ENCODE measurements around the gene OSBPL2. TPM values are rescaled to one million over a fixed set of nuclear protein-coding genes. Genes with fewer than 3 reads are reported as not detected.

OSBPL2 gene
- total RNA-seq, 2 experiments from 2014 or later = 23.6 to 24.7 TPM

DNA sequence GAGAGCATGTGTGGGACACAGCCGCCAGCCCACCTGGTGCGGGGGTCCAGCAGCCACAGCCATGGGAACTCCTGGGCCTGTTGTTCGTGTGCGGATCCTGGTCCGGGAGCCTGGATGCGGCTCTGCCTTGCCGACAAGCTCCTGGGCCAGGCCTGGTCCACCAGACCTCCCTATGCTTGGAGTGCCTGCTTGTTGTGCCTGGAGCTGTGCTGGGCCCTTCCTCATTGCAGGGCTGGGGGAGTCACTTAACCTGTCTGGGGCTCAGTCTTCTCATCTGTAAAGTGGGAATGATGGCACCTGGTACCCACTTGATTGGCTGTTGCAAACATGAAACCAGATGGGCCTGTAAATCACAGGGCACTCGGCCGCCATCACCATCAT is 2.6 kb upstream of the OSBPL2 start:
- Mint-ChIP-seq H3K36me3 (ENCODE audit: low read depth) (no peaks in the 10 kb centered on the region), H3K27me3 (ENCODE audit: low read depth) (peaks cover 2% of the 10 kb centered on the region), H3K4me1 (ENCODE audit: low read depth) (peaks cover 20% of the 10 kb centered on the region), H3K9me3 (no peaks in the 10 kb centered on the region), H3K4me3 (no peak overlapping the region), H3K27ac (no peak overlapping the region)
- DNase-seq = no peak
- CTCF ChIA-PET = interaction anchor here (1.0 kb wide), 1 partner anchor 147 kb away, joined by 3 read pairs; no protein-coding TSS in a partner anchor
- intact Hi-C loops (cut with micrococcal nuclease) = loop anchor here (5.0 kb wide), 1 partner anchor 542 kb away; no protein-coding TSS in a partner anchor

DNA sequence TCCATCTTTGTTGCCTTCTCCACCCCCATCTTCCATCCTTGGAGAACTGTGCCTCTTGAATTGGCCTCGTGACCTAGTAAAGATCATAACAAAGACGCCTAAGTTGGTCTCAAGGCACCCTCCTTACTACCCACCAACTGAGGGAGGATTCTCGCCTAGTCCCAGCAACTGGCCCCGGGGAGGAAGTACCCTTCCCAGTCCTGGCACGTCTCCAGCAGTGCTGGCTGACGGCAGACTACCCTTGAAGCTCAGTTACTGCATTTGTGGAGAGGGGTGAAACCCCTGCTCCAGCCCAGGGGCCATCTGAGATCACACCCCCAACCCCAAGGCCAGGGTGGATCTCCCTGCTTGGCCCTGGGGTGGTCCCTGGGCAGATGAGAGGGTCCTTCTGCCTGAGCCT is 2.1 kb upstream of the OSBPL2 start:
- DNase-seq = no peak
- H3K27me3 Mint-ChIP-seq (ENCODE audit: low read depth) = peaks cover 2% of the 10 kb centered on the region
- H3K9me3 Mint-ChIP-seq = no peaks in the 10 kb centered on the region
- no peaks in the 10 kb centered on the region for H3K36me3 Mint-ChIP-seq (ENCODE audit: low read depth)
- CTCF ChIA-PET = interaction anchor here (1.0 kb wide), 1 partner anchor 146 kb away, joined by 3 read pairs; no protein-coding TSS in a partner anchor
- H3K27ac Mint-ChIP-seq = no peak overlapping the region
- no peak overlapping the region for H3K4me3 Mint-ChIP-seq
- H3K4me1 Mint-ChIP-seq (ENCODE audit: low read depth) = peaks cover 20% of the 10 kb centered on the region
- intact Hi-C loops (cut with micrococcal nuclease) = loop anchor here (5.0 kb wide), 1 partner anchor 541 kb away; no protein-coding TSS in a partner anchor

DNA sequence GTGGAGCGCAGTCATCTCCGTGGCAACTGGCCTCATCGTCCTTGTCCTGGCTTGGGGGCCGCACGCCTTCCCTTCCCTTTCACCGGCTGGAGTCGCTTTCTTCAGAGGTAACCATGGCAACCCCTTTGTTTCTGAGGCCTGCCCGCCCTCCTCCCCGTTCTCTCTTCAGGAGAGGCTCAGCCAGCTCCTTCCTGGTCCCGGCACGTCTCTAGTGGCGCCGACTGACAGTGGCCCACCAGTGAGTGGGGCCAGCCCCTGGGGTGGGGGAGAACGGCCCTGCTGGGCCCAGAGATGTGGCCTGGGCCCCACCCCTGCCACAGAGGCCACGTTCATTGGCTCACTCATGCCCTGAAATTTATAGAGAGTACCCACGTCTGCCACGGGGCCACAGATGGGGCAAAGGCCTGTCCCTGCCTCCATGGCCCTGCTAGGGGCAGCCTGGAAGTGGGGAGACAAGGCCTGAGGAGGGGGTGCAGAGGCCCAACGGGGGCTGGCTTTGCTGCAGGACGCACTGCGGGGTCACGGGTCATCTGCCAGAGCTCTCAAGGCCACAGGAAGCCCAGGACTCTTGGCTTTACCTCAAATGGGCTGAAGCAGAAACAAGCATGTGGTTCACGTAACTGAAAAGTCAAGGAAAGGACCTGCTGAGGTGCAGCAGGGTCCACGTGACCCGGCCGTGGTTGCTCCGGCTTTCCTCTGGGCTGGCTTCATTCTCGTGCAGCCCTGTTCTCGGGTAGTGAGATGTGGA is 1.4 kb upstream of the OSBPL2 start:
- peaks cover 26% of the 10 kb centered on the region for H3K4me1 Mint-ChIP-seq (ENCODE audit: low read depth)
- H3K27me3 Mint-ChIP-seq (ENCODE audit: low read depth) = peaks cover 2% of the 10 kb centered on the region
- no peaks in the 10 kb centered on the region for H3K9me3 Mint-ChIP-seq
- no peak for DNase-seq
- intact Hi-C loops (cut with micrococcal nuclease) = loop anchor here (5.0 kb wide), 1 partner anchor 540 kb away; no protein-coding TSS in a partner anchor
- CTCF ChIA-PET = interaction anchor here (1.0 kb wide), 1 partner anchor 146 kb away, joined by 3 read pairs; no protein-coding TSS in a partner anchor
- no peak overlapping the region for H3K4me3 Mint-ChIP-seq
- no peaks in the 10 kb centered on the region for H3K36me3 Mint-ChIP-seq (ENCODE audit: low read depth)
- H3K27ac Mint-ChIP-seq = no peak overlapping the region

DNA sequence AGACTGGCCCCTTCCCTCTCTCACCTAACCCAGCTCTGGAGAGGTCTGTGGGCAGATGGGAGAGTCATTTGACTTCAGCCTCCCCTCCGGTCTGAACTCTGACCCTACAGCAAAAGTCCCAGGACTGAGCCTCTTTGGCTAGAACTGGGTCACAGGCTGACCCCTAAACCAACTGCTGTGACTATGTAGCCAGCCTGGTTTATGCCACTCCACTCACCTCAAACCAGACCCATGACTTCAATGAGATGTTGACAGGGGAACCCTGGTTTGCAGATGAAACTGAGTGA is 864 bp upstream of the OSBPL2 start:
- Mint-ChIP-seq H3K27me3 (ENCODE audit: low read depth) (no peaks in the 10 kb centered on the region), H3K9me3 (no peaks in the 10 kb centered on the region), H3K4me1 (ENCODE audit: low read depth) (peaks cover 28% of the 10 kb centered on the region), H3K27ac (peak overlapping the region; percentile 79), H3K36me3 (ENCODE audit: low read depth) (no peaks in the 10 kb centered on the region), H3K4me3 (peak overlapping the region; percentile 74)
- no peak for DNase-seq
- intact Hi-C loops (cut with micrococcal nuclease) = loop anchor here (5.0 kb wide), 1 partner anchor 540 kb away; no protein-coding TSS in a partner anchor
- CTCF ChIA-PET = no interaction called here

DNA sequence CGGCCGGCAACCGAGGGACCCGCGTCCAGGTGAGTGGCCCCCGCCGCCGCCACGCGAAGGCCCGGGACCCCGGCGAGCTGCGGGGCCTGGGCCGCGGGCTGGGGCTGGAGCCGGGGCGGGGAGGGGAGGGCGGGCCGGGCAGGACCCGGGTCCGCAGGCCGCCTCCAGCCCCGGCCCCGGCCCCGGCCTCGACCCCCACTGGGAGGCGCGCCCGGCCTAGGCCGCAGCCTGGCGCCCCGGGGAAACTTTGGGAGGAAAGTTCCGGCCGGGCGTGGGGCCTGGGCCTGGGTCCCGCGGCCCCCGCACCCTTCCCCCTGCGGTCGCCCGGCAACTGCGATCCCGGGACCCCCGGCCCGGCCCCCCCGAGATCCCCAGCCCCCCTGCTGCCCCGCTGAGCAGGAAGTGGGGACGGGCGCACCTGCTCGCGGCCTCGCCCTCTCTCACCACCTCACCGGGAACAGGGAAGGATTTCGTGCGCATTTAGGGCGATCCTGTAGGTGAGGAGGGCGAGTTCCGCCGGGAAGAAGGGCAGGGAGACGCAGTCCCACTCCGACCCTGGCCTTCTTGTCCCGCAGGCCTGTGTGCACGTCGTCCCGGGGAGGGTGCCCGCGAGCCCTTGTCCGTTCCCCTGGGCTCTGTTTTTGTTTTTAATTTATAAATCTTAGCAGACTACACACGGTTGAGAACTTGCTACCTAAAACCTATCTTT is 402 bp downstream of the OSBPL2 start:
- Mint-ChIP-seq H3K4me3 (peak overlapping the region; percentile 78), H3K4me1 (ENCODE audit: low read depth) (peaks cover 28% of the 10 kb centered on the region), H3K9me3 (no peaks in the 10 kb centered on the region), H3K27ac (peak overlapping the region; percentile 56), H3K36me3 (ENCODE audit: low read depth) (no peaks in the 10 kb centered on the region), H3K27me3 (ENCODE audit: low read depth) (no peaks in the 10 kb centered on the region)
- CTCF ChIA-PET = no interaction called here
- DNase-seq = no peak
- intact Hi-C loops (cut with micrococcal nuclease) = loop anchor here (1.0 to 5.0 kb wide), 7 partner anchors 56 to 557 kb away; partner anchors contain the start of genes ADRM1, LSM14B, RPS21 and TAF4

DNA sequence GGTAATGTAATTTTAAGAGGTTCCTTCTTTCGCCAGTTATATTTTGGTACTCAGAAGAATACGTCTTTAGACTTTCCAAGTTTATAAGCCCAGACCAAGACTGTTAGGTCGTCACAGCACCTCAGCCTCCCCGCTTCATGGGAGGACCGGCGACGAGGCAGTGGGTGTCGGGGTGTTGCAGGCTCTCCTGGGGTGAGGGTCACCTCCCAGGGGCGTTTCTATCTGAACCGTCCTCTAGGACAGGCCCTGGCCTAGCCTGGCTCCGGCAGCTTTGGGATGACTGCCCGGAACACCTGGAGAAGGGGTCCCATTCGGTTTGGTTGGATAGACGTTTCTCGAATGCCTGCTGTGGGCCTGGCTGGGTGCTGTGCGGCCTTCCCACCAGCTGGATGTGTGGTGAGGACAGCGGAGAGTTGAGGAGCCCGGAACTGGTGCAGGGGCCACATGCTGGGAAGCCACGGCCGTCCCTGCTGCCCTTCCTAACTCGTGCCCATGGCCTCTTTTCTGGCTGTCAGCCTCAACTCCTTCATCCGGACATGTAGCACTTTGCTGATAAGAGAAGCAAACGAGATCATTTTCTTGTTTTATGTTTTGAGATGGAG is 1.1 kb downstream of the OSBPL2 start:
- Mint-ChIP-seq H3K9me3 (no peaks in the 10 kb centered on the region), H3K27ac (peak overlapping the region; percentile 56), H3K36me3 (ENCODE audit: low read depth) (no peaks in the 10 kb centered on the region), H3K4me3 (peak overlapping the region; percentile 78), H3K27me3 (ENCODE audit: low read depth) (no peaks in the 10 kb centered on the region), H3K4me1 (ENCODE audit: low read depth) (peaks cover 32% of the 10 kb centered on the region)
- CTCF ChIA-PET = no interaction called here
- intact Hi-C loops (cut with micrococcal nuclease) = loop anchor here (5.0 kb wide), 1 partner anchor 538 kb away; no protein-coding TSS in a partner anchor
- DNase-seq = no peak

DNA sequence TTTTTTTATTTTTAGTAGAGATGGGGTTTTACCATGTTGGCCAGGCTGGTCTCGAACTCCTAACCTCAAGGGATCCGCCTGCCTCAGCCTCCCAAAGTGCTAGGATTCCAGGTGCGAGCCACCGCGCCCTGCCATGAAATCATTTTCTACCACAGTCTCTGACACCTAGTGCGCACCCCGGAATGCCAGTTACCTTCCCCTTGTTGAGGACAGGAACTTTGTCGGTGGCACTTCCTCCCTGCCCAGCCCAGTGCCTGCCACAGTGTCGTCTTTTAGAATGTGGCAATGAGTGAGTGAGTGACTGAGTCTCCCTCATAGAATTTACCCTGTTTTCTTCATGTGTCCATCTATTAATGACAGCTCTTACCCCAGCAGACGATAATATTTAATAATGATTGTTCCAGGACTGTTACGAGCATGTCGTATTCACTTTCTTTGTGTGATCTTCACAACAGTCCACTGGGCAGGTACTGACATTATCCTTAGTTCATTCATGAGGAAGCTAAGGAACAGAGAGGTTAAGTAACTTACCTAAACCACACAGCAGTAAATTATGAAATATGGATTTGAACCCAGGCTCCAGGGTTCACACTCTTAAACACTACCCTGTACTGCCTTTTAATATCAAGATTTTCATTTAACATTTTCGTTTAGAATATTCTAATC is 1.8 kb downstream of the OSBPL2 start:
- peak overlapping the region; percentile 56 for H3K4me3 Mint-ChIP-seq
- H3K9me3 Mint-ChIP-seq = no peaks in the 10 kb centered on the region
- DNase-seq = no peak
- intact Hi-C loops (cut with micrococcal nuclease) = no loop called here
- no peak overlapping the region for H3K27ac Mint-ChIP-seq
- CTCF ChIA-PET = interaction anchor here (0.6 kb wide), 1 partner anchor 143 kb away, joined by 3 read pairs; no protein-coding TSS in a partner anchor
- no peaks in the 10 kb centered on the region for H3K36me3 Mint-ChIP-seq (ENCODE audit: low read depth)
- peaks cover 37% of the 10 kb centered on the region for H3K4me1 Mint-ChIP-seq (ENCODE audit: low read depth)
- H3K27me3 Mint-ChIP-seq (ENCODE audit: low read depth) = no peaks in the 10 kb centered on the region

DNA sequence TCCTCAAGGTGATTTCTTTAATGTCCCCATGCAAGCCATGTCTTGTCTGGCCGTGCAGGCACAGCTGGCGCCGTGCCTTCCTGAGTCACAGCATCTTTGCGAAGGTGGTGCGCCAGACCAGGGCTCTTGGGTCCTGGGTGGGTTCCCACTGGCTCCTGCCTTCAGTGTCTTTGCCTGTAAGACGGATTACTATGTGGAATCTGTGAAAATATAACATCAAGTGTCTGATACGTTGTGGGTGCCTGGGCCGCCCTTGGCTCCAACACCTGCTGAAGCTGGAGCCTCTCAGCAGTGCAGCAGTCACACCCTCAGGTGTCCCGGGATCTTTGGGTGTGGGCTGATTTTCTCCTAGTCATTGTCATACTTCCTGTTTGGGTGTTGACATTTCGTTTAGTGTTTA is 3.2 kb downstream of the OSBPL2 start:
- no peaks in the 10 kb centered on the region for H3K36me3 Mint-ChIP-seq (ENCODE audit: low read depth)
- intact Hi-C loops (cut with micrococcal nuclease) = no loop called here
- H3K4me1 Mint-ChIP-seq (ENCODE audit: low read depth) = peaks cover 39% of the 10 kb centered on the region
- no peaks in the 10 kb centered on the region for H3K27me3 Mint-ChIP-seq (ENCODE audit: low read depth)
- no peaks in the 10 kb centered on the region for H3K9me3 Mint-ChIP-seq
- DNase-seq = no peak
- no peak overlapping the region for H3K27ac Mint-ChIP-seq
- H3K4me3 Mint-ChIP-seq = no peak overlapping the region
- CTCF ChIA-PET = no interaction called here

DNA sequence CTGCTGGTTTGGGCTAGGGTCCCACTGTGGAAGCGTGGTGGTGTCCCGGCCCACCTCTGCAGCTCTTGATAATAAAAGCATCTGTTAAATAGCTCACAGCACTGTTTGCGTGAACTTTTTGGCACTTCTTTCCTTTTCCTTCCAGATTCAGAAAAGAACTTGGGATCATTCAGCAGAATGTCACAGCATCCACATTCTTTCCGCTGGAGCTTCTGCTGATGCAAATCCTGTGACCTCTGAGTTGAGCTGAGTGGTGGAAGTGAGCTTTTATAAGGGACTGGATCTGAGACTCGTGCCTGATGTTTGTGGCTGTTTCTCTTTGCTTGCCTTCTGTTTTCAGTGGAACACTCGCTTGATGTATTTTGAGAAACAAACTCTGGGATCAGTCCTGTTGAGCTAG is 3.9 kb downstream of the OSBPL2 start:
- Mint-ChIP-seq H3K36me3 (ENCODE audit: low read depth) (no peaks in the 10 kb centered on the region), H3K4me1 (ENCODE audit: low read depth) (peaks cover 42% of the 10 kb centered on the region), H3K9me3 (no peaks in the 10 kb centered on the region), H3K4me3 (no peak overlapping the region), H3K27ac (peak overlapping the region; percentile 5), H3K27me3 (ENCODE audit: low read depth) (no peaks in the 10 kb centered on the region)
- DNase-seq = no peak
- intact Hi-C loops (cut with micrococcal nuclease) = no loop called here
- CTCF ChIA-PET = no interaction called here

DNA sequence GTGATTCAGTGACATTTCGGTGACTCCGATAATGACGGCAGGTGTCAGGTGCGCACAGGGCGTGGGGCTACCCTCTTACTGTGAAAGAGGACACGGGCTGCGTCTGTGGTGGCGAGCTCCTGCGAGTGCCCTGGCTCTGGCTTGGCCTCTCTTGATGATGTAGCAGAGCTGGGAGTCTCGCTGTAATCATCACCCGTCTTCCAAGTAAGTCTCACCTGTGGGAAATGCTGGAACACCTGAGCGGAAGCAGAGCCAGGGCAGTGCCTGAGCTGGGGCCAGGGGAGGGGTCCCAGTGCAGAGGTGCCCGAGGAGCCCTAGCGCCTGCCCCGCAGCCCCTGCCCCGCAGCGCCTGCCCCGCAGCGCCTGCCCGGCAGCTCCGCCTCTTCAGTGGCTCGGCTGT is 4.8 kb downstream of the OSBPL2 start:
- CTCF ChIA-PET = no interaction called here
- H3K9me3 Mint-ChIP-seq = no peaks in the 10 kb centered on the region
- intact Hi-C loops (cut with micrococcal nuclease) = no loop called here
- H3K36me3 Mint-ChIP-seq (ENCODE audit: low read depth) = no peaks in the 10 kb centered on the region
- peaks cover 39% of the 10 kb centered on the region for H3K4me1 Mint-ChIP-seq (ENCODE audit: low read depth)
- H3K4me3 Mint-ChIP-seq = no peak overlapping the region
- no peak overlapping the region for H3K27ac Mint-ChIP-seq
- H3K27me3 Mint-ChIP-seq (ENCODE audit: low read depth) = no peaks in the 10 kb centered on the region
- no peak for DNase-seq

DNA sequence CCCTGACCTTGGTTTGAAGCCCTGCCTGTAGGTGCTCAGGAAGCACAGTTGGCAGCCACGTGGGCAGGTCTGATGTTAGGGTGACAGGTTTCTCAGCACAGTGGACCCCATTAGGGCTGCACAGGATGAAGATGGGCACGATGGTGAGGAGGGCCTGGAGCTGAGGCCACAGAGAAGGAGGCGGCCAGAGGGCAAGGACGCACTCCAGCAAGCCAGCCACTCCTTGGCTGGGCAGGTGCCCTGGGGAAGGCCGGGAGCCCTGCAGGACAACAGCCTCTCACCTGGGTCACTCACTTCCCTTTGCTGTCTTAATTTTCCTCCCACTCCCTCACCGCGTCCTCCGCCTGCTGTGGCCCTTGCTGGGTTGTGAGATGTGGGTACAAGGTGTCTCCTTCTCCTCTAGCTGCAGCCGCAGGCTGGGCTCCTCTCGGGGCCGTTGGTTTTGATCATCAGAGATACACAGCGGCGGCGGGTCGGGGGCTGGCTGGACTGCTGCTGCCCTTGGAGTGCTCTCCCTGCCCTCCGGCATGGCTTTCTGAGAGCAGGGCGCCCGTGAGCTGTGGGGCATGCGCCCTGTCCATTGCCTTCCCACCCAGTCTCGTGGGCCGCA is 5.7 kb downstream of the OSBPL2 start:
- peaks cover 42% of the 10 kb centered on the region for H3K4me1 Mint-ChIP-seq (ENCODE audit: low read depth)
- CTCF ChIA-PET = no interaction called here
- peak overlapping the region; percentile 8 for H3K27ac Mint-ChIP-seq
- H3K4me3 Mint-ChIP-seq = no peak overlapping the region
- H3K36me3 Mint-ChIP-seq (ENCODE audit: low read depth) = no peaks in the 10 kb centered on the region
- no peaks in the 10 kb centered on the region for H3K27me3 Mint-ChIP-seq (ENCODE audit: low read depth)
- intact Hi-C loops (cut with micrococcal nuclease) = no loop called here
- DNase-seq = no peak
- H3K9me3 Mint-ChIP-seq = no peaks in the 10 kb centered on the region

DNA sequence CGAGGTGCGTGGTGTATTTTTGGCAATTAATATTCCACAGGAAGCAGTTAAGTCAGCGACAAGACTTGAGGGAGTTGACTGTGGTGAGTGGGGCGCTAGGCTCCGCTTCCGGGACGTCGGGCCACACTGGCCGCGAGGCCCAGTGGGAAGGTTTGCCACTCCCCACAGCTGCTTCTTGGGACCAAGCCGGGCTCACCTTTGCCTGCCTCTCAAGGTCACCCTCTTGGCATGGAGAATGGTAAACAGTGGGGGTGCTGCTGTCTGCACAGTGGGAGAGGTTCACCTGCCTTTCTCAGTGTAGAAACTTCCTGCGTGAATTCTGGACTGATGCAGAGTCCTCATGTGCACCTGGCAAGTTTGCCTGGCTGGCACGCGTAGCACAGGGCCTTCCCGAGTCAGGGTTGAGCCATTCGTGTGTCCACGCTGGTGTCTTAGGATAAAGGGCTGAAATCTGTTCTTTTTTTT is 6.4 kb downstream of the OSBPL2 start:
- CTCF ChIA-PET = interaction anchor here (1.0 kb wide), 1 partner anchor 15 kb away, joined by 3 read pairs; no protein-coding TSS in a partner anchor
- Mint-ChIP-seq H3K4me3 (no peak overlapping the region), H3K27me3 (ENCODE audit: low read depth) (no peaks in the 10 kb centered on the region), H3K9me3 (no peaks in the 10 kb centered on the region), H3K36me3 (ENCODE audit: low read depth) (no peaks in the 10 kb centered on the region), H3K4me1 (ENCODE audit: low read depth) (peaks cover 37% of the 10 kb centered on the region), H3K27ac (peak overlapping the region; percentile 8)
- no peak for DNase-seq
- intact Hi-C loops (cut with micrococcal nuclease) = no loop called here
